Measurements from ENCODE around the gene PPT1. TPM values are rescaled to one million over a fixed set of nuclear protein-coding genes. Genes with fewer than 3 reads are reported as not detected.
"Not testable (repeated sequence)": the region's sequence is repeated elsewhere in the genome, so short reads cannot be mapped to it uniquely, and the experiment has no call there.

Gene PPT1
- total and polyA plus RNA-seq, 10 donors, result 57.1 to 282 (median 193) TPM

- DNase-seq, result no peak
- intact Hi-C loops (cut with DNase I; ENCODE audit: low total_unique reads), result no loop called here
- peaks cover 13 to 59% (median 34%) of the 10 kb centered on the region in 6 donors for H3K4me1 ChIP-seq
- no peaks in the 10 kb centered on the region for H3K9me3 ChIP-seq
- 47 to 66% (median 58%) methylated on average over 6 of the region's 6 CpGs for WGBS, 5 donors
- H3K27ac ChIP-seq, result peak overlapping the region in 5 of 8 donors; percentile 71 to 90 (median 78)
- H3K36me3 ChIP-seq, result peaks cover 3 to 51% (median 43%) of the 10 kb centered on the region in 6 donors
- no peak overlapping the region for H3K4me3 ChIP-seq
- no peaks in the 10 kb centered on the region for H3K27me3 ChIP-seq (replicated peaks in 1 of 7)
- TF ChIP-seq POLR2AphosphoS5 (IDR thresholded peaks at IDR 0.05), result no peak
- TF ChIP-seq POLR2A (IDR thresholded peaks at IDR 0.05), result no peak
- TF ChIP-seq, protein P1, sequence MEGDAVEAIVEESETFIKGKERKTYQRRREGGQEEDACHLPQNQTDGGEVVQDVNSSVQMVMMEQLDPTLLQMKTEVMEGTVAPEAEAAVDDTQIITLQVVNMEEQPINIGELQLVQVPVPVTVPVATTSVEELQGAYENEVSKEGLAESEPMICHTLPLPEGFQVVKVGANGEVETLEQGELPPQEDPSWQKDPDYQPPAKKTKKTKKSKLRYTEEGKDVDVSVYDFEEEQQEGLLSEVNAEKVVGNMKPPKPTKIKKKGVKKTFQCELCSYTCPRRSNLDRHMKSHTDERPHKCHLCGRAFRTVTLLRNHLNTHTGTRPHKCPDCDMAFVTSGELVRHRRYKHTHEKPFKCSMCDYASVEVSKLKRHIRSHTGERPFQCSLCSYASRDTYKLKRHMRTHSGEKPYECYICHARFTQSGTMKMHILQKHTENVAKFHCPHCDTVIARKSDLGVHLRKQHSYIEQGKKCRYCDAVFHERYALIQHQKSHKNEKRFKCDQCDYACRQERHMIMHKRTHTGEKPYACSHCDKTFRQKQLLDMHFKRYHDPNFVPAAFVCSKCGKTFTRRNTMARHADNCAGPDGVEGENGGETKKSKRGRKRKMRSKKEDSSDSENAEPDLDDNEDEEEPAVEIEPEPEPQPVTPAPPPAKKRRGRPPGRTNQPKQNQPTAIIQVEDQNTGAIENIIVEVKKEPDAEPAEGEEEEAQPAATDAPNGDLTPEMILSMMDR (IDR thresholded peaks at IDR 0.05 in 8 of 11, conservative IDR thresholded peaks at IDR 0.05 in 3 of 11), result no peak
These were observed 4.1 kb downstream of the PPT1 start for GRCh38 chr1:40092706-40093639.

DNA sequence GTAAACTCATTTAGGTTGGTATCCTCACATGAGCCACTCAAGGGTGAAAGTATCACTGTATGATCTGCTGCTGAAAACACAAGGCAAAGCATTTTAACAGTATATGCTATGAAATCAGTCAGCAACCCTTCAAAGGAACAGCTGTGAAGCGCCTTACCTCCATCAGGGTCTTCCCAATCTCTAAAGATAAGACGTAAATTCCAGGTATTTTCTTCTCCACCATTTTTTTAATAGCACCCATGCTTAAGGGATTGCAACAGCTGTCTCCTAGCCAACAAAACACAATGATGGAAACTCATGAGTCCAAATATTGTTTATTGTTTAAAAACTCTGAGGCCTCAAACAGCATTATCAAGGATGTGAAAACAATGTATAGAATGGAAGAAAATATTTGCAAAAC, 4.8 kb downstream of the PPT1 start:
- Histone ChIP-seq H3K27me3 (replicated peaks in 1 of 7) (no peaks in the 10 kb centered on the region), H3K4me3 (no peak overlapping the region), H3K9me3 (no peaks in the 10 kb centered on the region), H3K4me1 (peaks cover 7 to 52% (median 28%) of the 10 kb centered on the region in 6 donors), H3K36me3 (peaks cover 3 to 59% (median 47%) of the 10 kb centered on the region in 6 donors), H3K27ac (peak overlapping the region in 4 of 8 donors; percentile 19 to 90 (median 52))
- no peak for TF ChIP-seq POLR2A (IDR thresholded peaks at IDR 0.05)
- TF ChIP-seq POLR2AphosphoS5 (IDR thresholded peaks at IDR 0.05), result no peak
- intact Hi-C loops (cut with DNase I; ENCODE audit: low total_unique reads), result no loop called here
- WGBS, 5 donors, result 88 to 97% (median 95%) methylated on average over 2 of the region's 2 CpGs
- no peak for DNase-seq

- DNase-seq, result no peak
- 89 to 94% (median 92%) methylated on average over 5 of the region's 5 CpGs for WGBS, 5 donors
- H3K27ac ChIP-seq, result no peak overlapping the region
- no peaks in the 10 kb centered on the region for H3K27me3 ChIP-seq (replicated peaks in 1 of 7)
- no peak overlapping the region for H3K4me3 ChIP-seq
- no peaks in the 10 kb centered on the region for H3K9me3 ChIP-seq
- no peak for TF ChIP-seq POLR2AphosphoS5 (IDR thresholded peaks at IDR 0.05)
- TF ChIP-seq, protein P1 (IDR thresholded peaks at IDR 0.05 in 8 of 11, conservative IDR thresholded peaks at IDR 0.05 in 3 of 11), result no peak
- TF ChIP-seq POLR2A (IDR thresholded peaks at IDR 0.05), result no peak
- H3K36me3 ChIP-seq, result peaks cover 3 to 73% (median 55%) of the 10 kb centered on the region in 6 donors
- peaks cover 0 to 49% (median 25%) of the 10 kb centered on the region in 6 donors for H3K4me1 ChIP-seq
- intact Hi-C loops (cut with DNase I; ENCODE audit: low total_unique reads), result no loop called here
These were observed 6.2 kb downstream of the PPT1 start for GRCh38 chr1:40090652-40091355.

- Histone ChIP-seq H3K4me1 (peaks cover 0 to 56% (median 23%) of the 10 kb centered on the region in 6 donors), H3K27ac (peak overlapping the region in 4 of 8 donors; percentile 31 to 68 (median 44)), H3K36me3 (peaks cover 3 to 98% (median 37%) of the 10 kb centered on the region in 6 donors)
- peak; percentile 89 for DNase-seq
- TF ChIP-seq POLR2AphosphoS5 (IDR thresholded peaks at IDR 0.05), result peak in 2 of 3 donors; percentile 20 to 45
- TF ChIP-seq, protein P1 (IDR thresholded peaks at IDR 0.05 in 8 of 11, conservative IDR thresholded peaks at IDR 0.05 in 3 of 11), result peak in 10 of 11 experiments; percentile 34 to 88 (median 72)
- H3K27me3 ChIP-seq (replicated peaks in 1 of 7); H3K4me3 ChIP-seq; intact Hi-C loops (cut with DNase I; ENCODE audit: low total_unique reads); H3K9me3 ChIP-seq: not testable (repeated sequence)
- 27 to 44% (median 32%) methylated on average over 11 of the region's 11 CpGs for WGBS, 5 donors
These were observed 12.3 kb downstream of the PPT1 start for GRCh38 chr1:40084750-40085149.

Data from spleen (tissue), 11 donors.